Kasumi-1 (cell line): ENCODE results near the gene NIT1.

Experiments
- DNase-seq, 2 experiments: peaks; one replicate each; lab custom pipeline; 2025; lab: John Stamatoyannopoulos, UW

Gene NIT1

GRCh38 chr1:161083748-161084596, 33.9 kb upstream of the NIT1 start:
- no peak for DNase-seq

GRCh38 chr1:161084597-161084988, 33.3 kb upstream of the NIT1 start:
- DNase-seq: no peak

GRCh38 chr1:161085165-161085564, 32.7 kb upstream of the NIT1 start:
- no peak for DNase-seq

- DNase-seq: no peak
These were observed 31.4 kb upstream of the NIT1 start for GRCh38 chr1:161086457-161086856.

DNA sequence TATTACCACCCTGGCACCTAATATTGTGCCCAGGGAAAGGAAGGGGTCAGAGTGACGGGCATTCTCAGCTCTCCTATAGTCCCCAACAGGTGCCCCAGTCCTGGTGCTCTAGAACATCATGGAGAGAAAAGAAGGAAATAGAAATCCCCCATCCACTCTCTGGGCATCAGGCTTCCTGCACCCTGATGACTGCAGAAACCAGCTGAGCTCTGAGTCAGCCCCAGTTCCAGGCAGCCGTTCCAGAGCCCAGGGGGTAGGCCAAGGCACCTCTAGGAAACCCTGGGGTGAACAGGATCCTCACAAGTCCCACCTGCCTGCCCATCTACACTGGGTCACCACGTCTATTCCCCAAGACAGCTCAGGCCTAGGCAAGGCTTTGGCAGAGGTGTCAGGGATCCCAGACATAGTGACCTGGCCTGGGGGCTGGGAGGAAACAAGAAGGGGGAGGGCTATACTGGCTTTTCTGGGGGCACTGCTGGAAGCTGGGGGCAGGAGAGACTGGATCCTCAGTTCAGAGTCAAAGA, 29.3 kb upstream of the NIT1 start:
- no peak for DNase-seq

DNA sequence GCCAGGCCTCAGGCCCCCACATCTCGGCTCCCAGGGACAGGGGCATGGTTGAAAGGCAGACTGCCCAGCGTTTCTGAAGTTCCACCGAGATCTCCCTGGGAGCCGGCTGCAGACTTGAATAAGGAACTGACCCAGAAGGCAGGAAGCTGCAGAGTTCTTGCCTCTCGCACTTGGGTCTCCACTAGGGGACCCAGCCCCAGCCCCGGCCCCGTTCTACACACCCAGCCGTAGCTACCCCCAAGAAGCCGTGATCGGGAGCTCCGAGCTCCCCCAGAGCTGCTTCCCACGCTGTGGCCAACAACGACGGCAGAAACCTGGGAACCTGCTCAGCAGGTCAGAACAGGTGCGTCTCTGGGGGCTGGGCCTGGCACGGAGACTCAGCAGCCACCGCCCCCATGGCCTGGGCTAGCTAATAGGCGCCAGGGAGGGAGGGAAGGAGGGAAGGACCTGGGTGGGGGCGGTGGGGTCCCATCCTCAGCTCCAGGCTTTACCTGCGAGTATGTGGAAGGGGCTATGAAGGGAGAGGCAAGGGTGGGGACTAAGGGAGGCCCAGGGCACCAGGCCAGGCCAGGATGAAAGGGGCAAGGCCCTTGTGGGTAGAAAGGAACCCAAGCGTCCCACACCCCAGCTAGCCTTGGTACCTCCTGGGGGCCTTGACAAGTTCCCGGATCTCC, 28.5 kb upstream of the NIT1 start, which contains the start of gene NECTIN4:
Gene NECTIN4, minus strand, starts transcription at position 308 of the 674 bp plus-strand sequence. Its CDS starts 262 bp downstream, at position 46.
- DNase-seq: no peak

DNA sequence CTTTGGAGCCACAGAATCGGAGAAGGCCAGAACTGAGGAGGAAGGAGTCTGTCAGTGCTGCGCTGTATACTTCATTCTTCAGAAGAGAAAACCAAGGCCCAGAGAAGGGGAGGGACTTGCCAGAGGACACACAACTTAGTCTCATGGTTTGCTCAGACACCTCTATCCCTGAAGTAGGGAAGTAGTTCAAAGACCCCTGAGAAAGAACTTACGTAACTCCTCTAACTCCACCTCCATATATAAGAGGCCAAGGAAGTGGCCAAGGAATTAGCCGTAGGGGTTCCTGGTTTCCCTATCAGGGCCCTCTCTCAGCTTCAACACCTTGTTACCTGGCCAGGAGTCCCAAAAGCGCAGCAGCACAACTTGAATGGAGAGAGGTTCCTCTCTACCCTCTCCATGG, 28.0 kb upstream of the NIT1 start:
- no peak for DNase-seq

GRCh38 chr1:161090617-161091016, 27.3 kb upstream of the NIT1 start:
- no peak for DNase-seq

GRCh38 chr1:161091093-161091492, 26.8 kb upstream of the NIT1 start:
- DNase-seq: no peak

DNA sequence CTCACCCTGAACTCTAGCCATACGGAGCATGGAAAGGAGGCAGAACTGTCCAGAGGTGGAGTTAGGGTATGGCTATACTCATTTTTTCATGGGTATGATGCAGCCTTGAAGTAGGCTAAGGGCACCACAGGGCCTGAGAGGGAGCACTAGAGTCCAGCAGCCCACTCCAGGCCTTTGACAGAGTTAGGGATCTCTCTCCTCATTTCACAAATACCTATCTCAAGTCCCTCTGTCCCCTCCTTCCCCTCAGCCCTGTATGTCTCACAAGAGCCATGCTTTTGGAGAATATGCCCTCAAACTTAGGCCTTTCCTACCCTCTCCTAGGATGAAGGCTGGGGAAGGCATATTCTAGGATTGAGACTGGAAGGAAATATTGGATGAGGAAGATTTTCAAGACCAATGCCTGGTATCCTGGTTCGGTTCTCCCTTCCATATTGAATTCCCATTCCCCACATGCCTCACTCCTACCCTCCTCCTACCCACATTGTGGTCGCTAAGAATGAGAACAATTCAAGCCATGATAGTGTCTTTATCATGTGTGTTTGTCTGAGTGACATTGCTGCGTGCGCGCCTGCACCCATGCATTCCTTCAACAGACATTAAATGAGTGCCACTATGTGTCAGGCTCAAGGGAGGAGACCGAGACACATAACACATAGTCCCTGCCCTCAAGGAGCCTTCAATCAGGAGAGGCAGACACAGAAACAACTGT, 26.0 kb upstream of the NIT1 start:
- no peak for DNase-seq

- no peak for DNase-seq
These were observed 25.3 kb upstream of the NIT1 start for GRCh38 chr1:161092621-161093028.

DNA sequence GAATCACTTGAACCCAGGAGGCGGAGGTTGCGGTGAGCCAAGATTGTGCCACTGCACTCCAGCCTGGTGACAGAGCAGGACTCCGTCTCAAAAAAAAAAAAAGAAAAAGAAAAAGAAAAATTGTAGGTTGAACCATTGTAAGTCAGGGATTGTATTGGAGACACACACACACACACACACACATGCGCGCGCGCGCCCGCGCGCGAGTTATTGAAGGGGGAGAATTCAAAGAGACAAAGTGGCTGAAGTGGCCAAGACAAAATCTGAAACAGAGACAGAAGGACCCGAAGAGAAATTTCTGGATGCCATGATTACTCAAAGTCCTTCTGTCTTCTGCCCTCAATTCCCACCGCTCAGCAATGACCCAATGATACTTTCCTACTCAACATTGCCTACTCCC, 23.4 kb upstream of the NIT1 start:
- no peak for DNase-seq

DNA sequence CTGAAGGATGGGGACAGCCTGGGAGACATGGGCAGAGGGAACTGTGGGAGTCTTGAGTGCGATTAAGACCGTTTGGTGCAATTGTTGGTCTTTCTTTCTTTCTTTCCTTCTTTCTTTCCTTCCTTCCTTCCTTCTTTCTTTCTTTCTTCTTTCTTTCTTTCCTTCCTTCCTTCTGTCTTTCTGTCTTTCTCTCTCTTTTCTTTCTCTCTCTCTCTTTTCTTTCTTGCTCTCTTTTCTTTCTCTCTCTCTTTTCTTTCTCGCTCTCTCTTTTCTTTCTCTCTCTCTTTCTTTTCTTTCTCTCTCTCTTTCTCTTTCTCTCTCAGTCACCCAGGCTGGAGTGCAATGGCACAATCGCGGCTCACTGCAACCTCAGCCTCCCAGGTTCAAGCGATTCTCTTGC, 22.7 kb upstream of the NIT1 start:
- DNase-seq: no peak

DNA sequence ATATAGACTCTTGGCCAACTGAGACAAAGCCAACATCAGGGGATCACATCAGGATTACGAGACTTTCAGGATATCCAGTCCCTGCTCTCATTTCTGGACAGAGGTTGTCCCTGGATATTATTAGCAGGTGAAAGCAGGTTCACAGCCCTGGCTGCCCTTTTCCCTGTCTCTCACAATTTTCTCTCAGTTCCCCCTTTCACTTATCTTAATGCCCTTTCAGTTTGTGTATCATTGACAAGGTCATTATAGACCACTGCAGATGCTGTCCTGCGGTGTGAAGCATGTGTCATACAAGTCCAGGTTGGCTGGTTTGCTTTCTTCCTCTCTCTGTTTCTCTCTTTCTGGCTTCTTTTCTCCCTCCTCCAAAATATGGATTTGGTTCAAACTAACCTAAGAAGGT, 21.9 kb upstream of the NIT1 start:
- DNase-seq: no peak

- no peak for DNase-seq
These were observed 21.4 kb upstream of the NIT1 start for GRCh38 chr1:161096530-161096929.

- DNase-seq: no peak
These were observed 19.5 kb upstream of the NIT1 start, which contains the start of gene KLHDC9 for GRCh38 chr1:161098210-161099068. Gene KLHDC9 (plus strand): TSS chr1:161098361. CDS start chr1:161098536, 175 bp downstream.

DNA sequence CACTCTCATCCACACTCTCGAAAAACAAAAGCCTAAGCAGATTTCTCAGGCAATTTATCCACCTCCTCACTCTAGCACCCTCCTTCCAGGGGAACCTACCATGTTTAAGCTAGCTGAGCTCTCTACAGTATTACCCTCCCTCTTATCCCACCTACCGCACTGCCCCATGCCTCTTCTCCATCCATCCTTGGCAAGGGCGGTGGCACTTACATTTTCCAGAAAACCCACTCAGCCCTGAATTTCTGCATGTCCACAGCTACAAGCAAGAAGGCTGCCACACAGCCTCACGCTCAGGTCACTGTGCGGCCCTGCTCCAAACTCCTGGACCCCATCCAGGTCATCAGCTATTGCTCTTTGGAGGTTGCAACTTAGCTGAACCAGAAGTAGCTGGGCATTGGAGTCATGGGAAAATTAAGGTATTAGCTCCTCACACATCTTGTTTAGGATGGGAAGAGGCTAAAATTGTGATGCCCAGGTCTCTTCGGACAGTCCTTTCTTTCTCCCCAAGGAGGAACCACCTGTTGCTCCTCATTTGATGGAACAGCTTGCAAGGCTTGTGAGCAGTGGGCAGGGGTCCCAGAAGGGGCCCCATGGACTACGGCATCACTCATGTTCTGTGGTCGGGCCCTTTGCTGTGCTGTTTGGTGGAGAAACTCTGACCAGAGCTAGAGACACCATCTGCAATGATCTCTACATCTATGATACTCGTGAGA, 18.7 kb upstream of the NIT1 start:
- no peak for DNase-seq

DNA sequence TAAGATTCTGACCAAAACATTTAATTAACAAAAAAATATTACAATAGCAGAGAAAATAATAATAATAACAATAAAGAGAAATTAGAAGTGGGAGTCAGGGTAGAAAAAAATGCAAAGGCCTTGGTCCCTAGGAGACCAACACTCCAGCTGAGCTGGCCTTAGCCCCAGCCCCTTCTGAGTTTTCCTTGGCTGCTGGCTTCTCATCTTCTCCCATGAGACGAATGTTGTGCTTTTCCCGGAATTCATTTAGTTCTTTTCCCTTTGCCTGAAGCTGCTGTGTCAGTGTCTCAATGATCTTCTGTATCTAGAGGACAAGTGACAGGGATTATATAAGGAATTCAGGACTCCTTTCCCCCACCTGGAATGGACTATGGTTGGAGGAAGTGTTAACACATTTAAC, 17.3 kb upstream of the NIT1 start:
- DNase-seq: no peak

- DNase-seq: no peak
These were observed 11.5 kb upstream of the NIT1 start for GRCh38 chr1:161106431-161106830.

- DNase-seq: no peak
These were observed 6.8 kb upstream of the NIT1 start for GRCh38 chr1:161111117-161111516.

DNA sequence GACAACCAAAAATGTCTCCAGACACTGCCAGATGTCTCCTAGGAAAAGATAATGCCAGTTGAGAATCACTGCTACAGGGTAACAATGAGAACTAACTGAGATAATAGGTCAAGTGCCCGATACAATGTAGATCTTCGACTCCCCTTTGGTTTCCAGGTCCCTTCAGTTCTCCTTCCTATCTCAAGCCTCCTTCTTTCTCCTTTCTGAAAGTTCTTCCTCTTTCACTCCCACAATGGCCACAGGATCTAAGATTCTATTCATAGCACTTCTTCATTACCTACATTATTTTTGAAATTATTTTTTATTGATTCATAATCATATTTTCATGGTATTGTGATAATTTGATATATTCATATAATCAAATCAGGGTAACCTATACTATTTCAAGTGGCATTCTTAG, 6.4 kb upstream of the NIT1 start:
- DNase-seq: peak; percentile 49 to 51
